OCI-LY1 (cell line): ENCODE measurements around the gene MRPS26.

Source experiments
- EZH2 ChIP-seq: fragments of 200-600 bp; sonication (generic), shearing (Covaris generic); IDR thresholded peaks from 2 replicates; pipeline ENCODE4 v1.8.0; 2017; ENCODE audit warnings: borderline replicate concordance, mixed run types, mild to moderate bottlenecking, antibody characterized with exemption, low read length, moderate library complexity, mixed read lengths
- TF ChIP-seq, protein P1 (sequence below): fragments of 200-600 bp; sonication (generic), shearing (Covaris generic); IDR thresholded peaks from 2 replicates; pipeline ENCODE4 v1.5.1; 2017; ENCODE audit warnings: mild to moderate bottlenecking, antibody characterized with exemption, low read length, moderate library complexity, mixed read lengths

DNA sequence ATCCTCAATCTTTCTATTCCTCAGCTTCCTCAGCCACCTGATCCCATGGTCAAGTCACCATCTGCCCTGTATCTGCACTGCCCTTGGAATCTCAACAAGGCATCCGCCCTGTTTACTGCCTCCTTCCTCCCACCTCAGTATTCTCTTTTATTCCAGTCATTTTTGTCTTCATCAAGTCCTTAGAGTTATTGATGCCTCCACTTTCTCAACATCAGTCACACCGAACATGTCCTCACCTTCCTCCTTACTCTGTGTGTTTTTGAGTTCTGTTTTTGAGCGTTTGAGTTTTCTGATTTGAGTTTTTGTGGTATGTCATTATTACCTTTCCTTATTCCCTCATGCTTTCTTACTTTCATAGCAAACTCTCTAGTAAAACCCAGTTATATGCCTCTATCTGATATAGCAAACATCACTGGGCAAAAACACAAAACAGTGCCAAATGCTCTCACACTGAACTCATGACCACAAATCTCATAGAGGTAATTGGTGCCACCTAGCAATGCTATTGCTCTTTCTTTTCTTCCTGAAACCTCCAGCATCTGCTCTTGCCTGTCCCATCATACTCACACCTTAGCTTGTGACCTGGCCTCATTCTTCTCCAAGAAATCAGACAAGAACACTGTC lies 14.2 kb upstream of the MRPS26 start:
- TF ChIP-seq, protein P1, sequence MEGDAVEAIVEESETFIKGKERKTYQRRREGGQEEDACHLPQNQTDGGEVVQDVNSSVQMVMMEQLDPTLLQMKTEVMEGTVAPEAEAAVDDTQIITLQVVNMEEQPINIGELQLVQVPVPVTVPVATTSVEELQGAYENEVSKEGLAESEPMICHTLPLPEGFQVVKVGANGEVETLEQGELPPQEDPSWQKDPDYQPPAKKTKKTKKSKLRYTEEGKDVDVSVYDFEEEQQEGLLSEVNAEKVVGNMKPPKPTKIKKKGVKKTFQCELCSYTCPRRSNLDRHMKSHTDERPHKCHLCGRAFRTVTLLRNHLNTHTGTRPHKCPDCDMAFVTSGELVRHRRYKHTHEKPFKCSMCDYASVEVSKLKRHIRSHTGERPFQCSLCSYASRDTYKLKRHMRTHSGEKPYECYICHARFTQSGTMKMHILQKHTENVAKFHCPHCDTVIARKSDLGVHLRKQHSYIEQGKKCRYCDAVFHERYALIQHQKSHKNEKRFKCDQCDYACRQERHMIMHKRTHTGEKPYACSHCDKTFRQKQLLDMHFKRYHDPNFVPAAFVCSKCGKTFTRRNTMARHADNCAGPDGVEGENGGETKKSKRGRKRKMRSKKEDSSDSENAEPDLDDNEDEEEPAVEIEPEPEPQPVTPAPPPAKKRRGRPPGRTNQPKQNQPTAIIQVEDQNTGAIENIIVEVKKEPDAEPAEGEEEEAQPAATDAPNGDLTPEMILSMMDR, result no peak
- TF ChIP-seq EZH2, result no peak
